Gastroesophageal sphincter (tissue), 4 donors: ENCODE measurements around the gene C9orf40. TPM values are rescaled to one million over a fixed set of nuclear protein-coding genes. Genes with fewer than 3 reads are reported as not detected.

Experiments used
- ATAC-seq: fragments of 150-250 bp; one replicate; pipeline ENCODE4 v1.9.1; 2016; ENCODE audit warnings: mild to moderate bottlenecking, moderate library complexity
- H3K27ac ChIP-seq, 4 donors: fragments of 200-600 bp; sonication (generic) in 3 of 4; 1 replicate in 3 of 4; 2 replicates in 1 of 4; pipeline ENCODE4 v1.5.1; 2016 to 2019
- H3K27me3 ChIP-seq: fragments of 200-600 bp; sonication (generic); one replicate; pipeline ENCODE4 v1.5.1; 2019
- H3K36me3 ChIP-seq, 2 donors: fragments of 200-600 bp; sonication (generic); one replicate each; pipeline ENCODE4 v1.5.1; 2019; ENCODE audit warnings: control low read depth in 1 of 2
- H3K4me1 ChIP-seq, 3 donors: fragments of 200-600 bp; sonication (generic); 1 replicate in 2 of 3; 2 replicates in 1 of 3; pipeline ENCODE4 v1.5.1; 2016 to 2019; ENCODE audit warnings: control low read depth in 2 of 3
- H3K4me3 ChIP-seq, 2 donors: fragments of 200-600 bp; sonication (generic); one replicate each; pipeline ENCODE4 v1.5.1; 2019; ENCODE audit warnings: mild to moderate bottlenecking in 1 of 2, moderate library complexity in 1 of 2
- H3K9me3 ChIP-seq, 3 donors: fragments of 200-600 bp; sonication (generic); one replicate each; pipeline ENCODE4 v1.5.1; 2017 to 2019; ENCODE audit warnings: control low read depth in 2 of 3
- EP300 ChIP-seq: sonication (generic); formaldehyde crosslinking; IDR thresholded peaks from one replicate; pipeline ENCODE4 v1.6.1; 2017; ENCODE audit warnings: antibody characterized with exemption, mild to moderate bottlenecking
- POLR2A ChIP-seq, 2 donors: fragments of 450-650 bp; IDR thresholded peaks; one replicate each; pipeline ENCODE4 v1.6.1; 2017; ENCODE audit warnings: antibody characterized with exemption in 2 of 2, mild to moderate bottlenecking in 2 of 2, moderate library complexity in 1 of 2
- POLR2AphosphoS5 ChIP-seq: sonication (generic); formaldehyde crosslinking; IDR thresholded peaks from one replicate; pipeline ENCODE4 v1.6.1; 2017; ENCODE audit warnings: antibody characterized with exemption
- WGBS, 2 donors: methylation state at CpG; one replicate each; pipeline ENCODE4 v1.1.5; 2018; ENCODE audit warnings: low coverage in 1 of 2; 5-methylcytosine and 5-hydroxymethylcytosine counted together
- total RNA-seq, 4 donors: library from RNA; depleted of rRNA; stranded (reverse); fragments of >200 nt; gene quantifications; one replicate each; pipeline ENCODE4 v1.1.0, GENCODE V29; 2016
- TF ChIP-seq, protein P1 (sequence below), 4 experiments: fragments of 200-600 bp in 2 of 4; fragments of 450-650 bp in 2 of 4; sonication (generic) in 1 of 4; IDR thresholded peaks; one replicate each; pipeline ENCODE4 v1.5.1; 2017 to 2019; ENCODE audit warnings: antibody characterized with exemption in 4 of 4, mild to moderate bottlenecking in 2 of 4, moderate library complexity in 2 of 4

C9orf40 gene
- total RNA-seq, 4 donors from 2014 or later, result 2.6 to 8.2 (median 3.9) TPM

DNA sequence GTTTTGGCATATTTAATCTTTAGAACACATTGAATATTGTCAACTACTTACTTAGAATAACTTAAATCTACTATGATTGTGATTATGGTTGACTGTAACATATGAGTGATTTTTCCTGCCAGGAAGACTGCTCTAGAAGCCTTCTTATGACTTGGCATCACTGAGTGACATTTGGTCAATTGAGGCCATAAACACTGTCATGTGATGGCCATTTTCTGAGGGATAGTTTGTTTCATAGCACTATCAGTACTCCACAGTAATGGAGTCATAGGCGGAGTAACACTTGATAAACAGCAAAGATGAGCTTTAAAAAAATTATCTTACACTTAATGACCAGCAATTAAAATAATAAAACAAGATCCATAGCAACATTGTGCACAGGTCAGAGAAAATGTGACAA, 31.0 kb downstream of the C9orf40 start:
- no peak overlapping the region for H3K4me3 ChIP-seq
- H3K27ac ChIP-seq, result no peak overlapping the region
- H3K27me3 ChIP-seq, result no peaks in the 10 kb centered on the region
- no peaks in the 10 kb centered on the region for H3K9me3 ChIP-seq
- ATAC-seq, result no peak
- no peaks in the 10 kb centered on the region for H3K36me3 ChIP-seq
- WGBS, 2 donors, result 57 to 90% methylated on average over 1 of the region's 1 CpG
- TF ChIP-seq POLR2AphosphoS5 (no peak), POLR2A (IDR thresholded peaks at IDR 0.05) (no peak), EP300 (no peak)
- TF ChIP-seq, protein P1, sequence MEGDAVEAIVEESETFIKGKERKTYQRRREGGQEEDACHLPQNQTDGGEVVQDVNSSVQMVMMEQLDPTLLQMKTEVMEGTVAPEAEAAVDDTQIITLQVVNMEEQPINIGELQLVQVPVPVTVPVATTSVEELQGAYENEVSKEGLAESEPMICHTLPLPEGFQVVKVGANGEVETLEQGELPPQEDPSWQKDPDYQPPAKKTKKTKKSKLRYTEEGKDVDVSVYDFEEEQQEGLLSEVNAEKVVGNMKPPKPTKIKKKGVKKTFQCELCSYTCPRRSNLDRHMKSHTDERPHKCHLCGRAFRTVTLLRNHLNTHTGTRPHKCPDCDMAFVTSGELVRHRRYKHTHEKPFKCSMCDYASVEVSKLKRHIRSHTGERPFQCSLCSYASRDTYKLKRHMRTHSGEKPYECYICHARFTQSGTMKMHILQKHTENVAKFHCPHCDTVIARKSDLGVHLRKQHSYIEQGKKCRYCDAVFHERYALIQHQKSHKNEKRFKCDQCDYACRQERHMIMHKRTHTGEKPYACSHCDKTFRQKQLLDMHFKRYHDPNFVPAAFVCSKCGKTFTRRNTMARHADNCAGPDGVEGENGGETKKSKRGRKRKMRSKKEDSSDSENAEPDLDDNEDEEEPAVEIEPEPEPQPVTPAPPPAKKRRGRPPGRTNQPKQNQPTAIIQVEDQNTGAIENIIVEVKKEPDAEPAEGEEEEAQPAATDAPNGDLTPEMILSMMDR (IDR thresholded peaks at IDR 0.05), result no peak
- H3K4me1 ChIP-seq, result no peaks in the 10 kb centered on the region

DNA sequence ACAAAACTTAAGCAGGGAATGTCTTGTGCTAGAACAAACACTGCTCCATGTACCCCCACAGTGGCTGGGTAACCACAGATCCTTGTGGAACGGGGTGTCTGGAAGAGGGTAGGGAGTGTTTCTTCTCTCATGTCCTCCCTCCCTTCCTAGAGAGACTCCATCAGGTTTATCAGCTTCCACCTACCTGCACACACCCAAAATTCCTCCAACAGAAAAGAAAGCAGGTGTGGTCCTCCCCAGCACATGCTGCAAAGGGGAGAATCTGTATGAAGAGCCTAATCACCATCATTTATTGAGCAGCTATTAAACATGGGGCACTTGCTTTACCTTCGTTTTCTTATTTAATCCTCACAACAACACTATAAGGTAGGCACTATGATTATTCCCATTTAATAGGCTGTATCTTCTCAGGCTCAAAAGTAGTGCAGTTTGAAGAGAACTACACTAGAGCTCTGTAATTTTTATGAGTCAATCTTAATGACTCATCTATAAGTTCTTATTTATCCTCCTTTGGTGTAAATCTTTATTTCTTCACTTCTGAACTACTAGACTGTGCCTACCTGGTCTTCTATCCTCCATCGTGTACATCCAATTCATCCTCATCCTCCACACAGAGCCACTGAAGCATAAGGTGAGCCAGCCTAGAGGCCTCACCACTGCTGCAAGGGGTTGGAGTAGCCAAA, 31.6 kb downstream of the C9orf40 start:
- no peaks in the 10 kb centered on the region for H3K27me3 ChIP-seq
- no peaks in the 10 kb centered on the region for H3K9me3 ChIP-seq
- 79 to 90% methylated on average over 3 of the region's 3 CpGs for WGBS, 2 donors
- no peak for ATAC-seq
- no peaks in the 10 kb centered on the region for H3K4me1 ChIP-seq
- TF ChIP-seq POLR2AphosphoS5 (no peak), EP300 (no peak), POLR2A (IDR thresholded peaks at IDR 0.05) (no peak)
- TF ChIP-seq, protein P1 (IDR thresholded peaks at IDR 0.05), result no peak
- H3K36me3 ChIP-seq, result no peaks in the 10 kb centered on the region
- no peak overlapping the region for H3K4me3 ChIP-seq
- no peak overlapping the region for H3K27ac ChIP-seq

DNA sequence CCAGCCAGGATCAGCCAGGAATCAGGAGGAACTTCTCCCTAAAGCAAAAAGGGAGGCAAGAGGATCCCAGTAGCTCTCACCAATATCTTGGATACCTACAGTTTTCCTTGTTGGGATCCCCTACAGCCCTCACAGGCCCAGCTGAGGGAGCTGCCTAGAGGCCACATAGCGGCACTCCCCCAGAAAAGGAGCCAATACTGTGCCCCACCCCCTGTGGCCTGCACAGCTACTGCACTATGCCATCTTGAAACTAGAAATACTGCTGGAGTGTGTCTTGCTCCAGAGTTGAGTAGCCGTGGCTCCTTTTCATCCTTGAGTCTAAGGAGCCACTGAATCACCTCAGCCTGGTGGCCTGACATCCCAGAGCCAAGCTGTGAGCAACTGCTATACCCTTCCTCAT, 42.7 kb downstream of the C9orf40 start:
- ATAC-seq, result no peak
- peaks cover 15% of the 10 kb centered on the region for H3K27me3 ChIP-seq
- TF ChIP-seq EP300 (no peak), POLR2A (IDR thresholded peaks at IDR 0.05) (no peak), POLR2AphosphoS5 (no peak)
- TF ChIP-seq, protein P1 (IDR thresholded peaks at IDR 0.05), result no peak
- no CpG with 5 or more reads among the region's 2 CpGs for WGBS, 2 donors
- H3K4me3 ChIP-seq, result no peak overlapping the region
- H3K27ac ChIP-seq, result no peak overlapping the region
- H3K36me3 ChIP-seq, result no peaks in the 10 kb centered on the region
- no peaks in the 10 kb centered on the region for H3K4me1 ChIP-seq
- H3K9me3 ChIP-seq, result peaks cover 0 to 21% (median 0%) of the 10 kb centered on the region in 3 donors

DNA sequence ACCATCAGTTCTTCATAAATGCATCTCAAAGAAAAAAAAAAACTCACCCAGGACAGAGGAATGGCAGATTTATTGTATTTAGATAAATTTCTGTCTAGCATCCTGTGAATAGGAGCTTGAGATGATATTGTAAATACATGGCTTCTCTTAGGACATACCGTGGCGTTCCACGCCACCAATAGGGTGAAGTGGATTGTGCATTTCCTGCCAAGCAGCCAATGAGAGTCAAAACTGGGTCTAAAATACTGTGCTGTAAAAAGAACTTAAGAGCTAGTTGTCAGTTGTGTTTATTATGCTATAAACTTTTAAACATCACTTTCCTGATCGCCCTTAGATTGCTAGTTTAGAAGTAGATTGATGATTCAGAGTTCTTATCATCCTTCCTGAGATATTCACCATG, 44.0 kb downstream of the C9orf40 start:
- WGBS, 2 donors, result 66 to 81% methylated on average over 4 of the region's 4 CpGs
- no peaks in the 10 kb centered on the region for H3K36me3 ChIP-seq
- H3K4me3 ChIP-seq, result no peak overlapping the region
- H3K27me3 ChIP-seq, result peaks cover 15% of the 10 kb centered on the region
- no peak for ATAC-seq
- peaks cover 0 to 21% (median 0%) of the 10 kb centered on the region in 3 donors for H3K9me3 ChIP-seq
- TF ChIP-seq EP300, result no peak
- TF ChIP-seq POLR2AphosphoS5, result no peak
- TF ChIP-seq POLR2A (IDR thresholded peaks at IDR 0.05), result no peak
- TF ChIP-seq, protein P1 (IDR thresholded peaks at IDR 0.05), result no peak
- H3K27ac ChIP-seq, result no peak overlapping the region
- no peaks in the 10 kb centered on the region for H3K4me1 ChIP-seq

DNA sequence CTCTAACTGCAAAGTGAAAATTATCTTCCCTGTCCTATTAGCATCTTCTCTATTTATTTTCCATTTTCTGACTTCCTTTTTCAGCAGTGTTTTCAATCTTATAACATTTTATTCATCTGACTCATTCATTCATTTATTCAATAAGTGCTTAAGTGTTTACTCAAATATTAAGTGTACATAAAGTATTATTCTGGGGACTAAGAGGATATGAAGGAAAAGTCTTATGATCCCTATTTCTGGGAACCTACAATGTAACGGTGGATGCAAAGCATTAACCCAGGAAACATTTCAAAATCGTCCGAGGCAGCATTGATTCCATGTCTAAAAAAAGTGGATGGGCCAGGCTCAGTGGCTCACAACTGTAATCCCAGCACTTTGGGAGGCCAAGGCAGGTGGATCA, 45.6 kb downstream of the C9orf40 start:
- TF ChIP-seq POLR2AphosphoS5 (no peak), POLR2A (IDR thresholded peaks at IDR 0.05) (no peak), EP300 (no peak)
- TF ChIP-seq, protein P1 (IDR thresholded peaks at IDR 0.05), result no peak

More for the DNA sequence above, 45.6 kb downstream of the C9orf40 start:
- H3K4me3 ChIP-seq, result no peak overlapping the region
- no peak for ATAC-seq
- WGBS, 2 donors, result 63 to 100% methylated on average over 1 of the region's 3 CpGs
- peaks cover 15% of the 10 kb centered on the region for H3K27me3 ChIP-seq
- no peak overlapping the region for H3K27ac ChIP-seq
- H3K9me3 ChIP-seq, result peaks cover 0 to 11% (median 0%) of the 10 kb centered on the region in 3 donors
- no peaks in the 10 kb centered on the region for H3K36me3 ChIP-seq
- no peaks in the 10 kb centered on the region for H3K4me1 ChIP-seq
